ENCODE results near the gene NCF1. TPM values are rescaled to one million over a fixed set of nuclear protein-coding genes. Genes with fewer than 3 reads are reported as not detected.
"Not testable (repeated sequence)": the region's sequence is repeated elsewhere in the genome, so short reads cannot be mapped to it uniquely, and the experiment has no call there.

NCF1 gene
- total RNA-seq = under 1 TPM in 1 of 2 donors, not detected in 1; 0.37 TPM
- 0.14 TPM for polyA plus RNA-seq (2013, experiment 1 of 2)
- polyA plus RNA-seq (2013, experiment 2 of 2) = not detected
- long read RNA-seq, experiment 1, partial matches to known transcripts = 1 of 1 reads
- long read RNA-seq, experiment 1, other reads (novel, unspliced or antisense) = 0 of 1 reads
- long read RNA-seq, experiment 2 = 0 reads
- long read RNA-seq, experiment 3, partial matches to known transcripts = 1 of 1 reads
- long read RNA-seq, experiment 3, other reads (novel, unspliced or antisense) = 0 of 1 reads
- long read RNA-seq, experiment 4 = 0 reads

- no CpG with 5 or more reads among the region's 21 CpGs for WGBS, 2 experiments (ENCODE audit: insufficient coverage in 1 of 2, insufficient read length in 1 of 2)
- not testable (repeated sequence) for H3K27me3 ChIP-seq (ENCODE audit: control insufficient read depth, insufficient read depth, low read length, poor library complexity, severe bottlenecking); H3K27ac Mint-ChIP-seq; H3K27ac ChIP-seq (ENCODE audit: low read depth, low read length); H3K9me3 Mint-ChIP-seq; H3K36me3 ChIP-seq (ENCODE audit: control insufficient read depth, insufficient read depth, low read length); H3K36me3 Mint-ChIP-seq (ENCODE audit: low read depth); H3K4me1 Mint-ChIP-seq; DNase-seq; H3K27me3 Mint-ChIP-seq (ENCODE audit: insufficient read depth); H3K9me3 ChIP-seq (ENCODE audit: control insufficient read depth, low read length); H3K4me3 ChIP-seq (ENCODE audit: low read length); H3K4me3 Mint-ChIP-seq; H3K9ac ChIP-seq (ENCODE audit: extremely low read depth, low read length, poor library complexity, severe bottlenecking); H3K4me1 ChIP-seq (ENCODE audit: control insufficient read depth, insufficient read depth, low read length)
Observed at GRCh38 chr7:74773760-74774750, at the start of gene NCF1. NCF1 (plus strand) TSS chr7:74774011; CDS start chr7:74774032, 21 bp downstream.

GRCh38 chr7:74725840-74726239, 48.0 kb upstream of the NCF1 start:
- H3K4me3 Mint-ChIP-seq = no peak overlapping the region
- TF ChIP-seq CTCF (conservative IDR thresholded peaks at IDR 0.05) = no peak

GRCh38 chr7:74726309-74727101, 47.3 kb upstream of the NCF1 start:
- Mint-ChIP-seq H3K27me3 (ENCODE audit: insufficient read depth) (no peaks in the 10 kb centered on the region), H3K4me3 (no peak overlapping the region), H3K36me3 (ENCODE audit: low read depth) (peaks cover 38% of the 10 kb centered on the region), H3K9me3 (no peaks in the 10 kb centered on the region), H3K27ac (no peak overlapping the region), H3K4me1 (no peaks in the 10 kb centered on the region)
- no peak for TF ChIP-seq CTCF (conservative IDR thresholded peaks at IDR 0.05)
- Histone ChIP-seq H3K9me3 (ENCODE audit: control insufficient read depth, low read length) (no peaks in the 10 kb centered on the region), H3K27me3 (ENCODE audit: control insufficient read depth, insufficient read depth, low read length, poor library complexity, severe bottlenecking) (no peaks in the 10 kb centered on the region), H3K36me3 (ENCODE audit: control insufficient read depth, insufficient read depth, low read length) (peaks cover 47% of the 10 kb centered on the region), H3K4me3 (ENCODE audit: low read length) (no peak overlapping the region), H3K9ac (ENCODE audit: extremely low read depth, low read length, poor library complexity, severe bottlenecking) (no peak overlapping the region), H3K27ac (ENCODE audit: low read depth, low read length) (no peak overlapping the region), H3K4me1 (ENCODE audit: control insufficient read depth, insufficient read depth, low read length) (no peaks in the 10 kb centered on the region)
- 96 to 97% methylated on average over 6 to 8 of the region's 8 CpGs for WGBS, 2 experiments (ENCODE audit: insufficient coverage in 1 of 2, insufficient read length in 1 of 2)
- DNase-seq = no peak

More at GRCh38 chr7:74725840-74726239, 48.0 kb upstream of the NCF1 start:
- no peak overlapping the region for H3K27ac ChIP-seq (ENCODE audit: low read depth, low read length)
- H3K4me1 Mint-ChIP-seq = no peaks in the 10 kb centered on the region
- peak overlapping the region; percentile 42 for H3K27ac Mint-ChIP-seq
- peaks cover 36% of the 10 kb centered on the region for H3K36me3 Mint-ChIP-seq (ENCODE audit: low read depth)
- WGBS, 2 experiments (ENCODE audit: insufficient coverage in 1 of 2, insufficient read length in 1 of 2) = no CpG with 5 or more reads among the region's 1 CpG
- H3K9me3 ChIP-seq (ENCODE audit: control insufficient read depth, low read length) = no peaks in the 10 kb centered on the region
- no peaks in the 10 kb centered on the region for H3K4me1 ChIP-seq (ENCODE audit: control insufficient read depth, insufficient read depth, low read length)
- no peak for DNase-seq
- H3K4me3 ChIP-seq (ENCODE audit: low read length) = no peak overlapping the region
- peaks cover 52% of the 10 kb centered on the region for H3K36me3 ChIP-seq (ENCODE audit: control insufficient read depth, insufficient read depth, low read length)
- no peaks in the 10 kb centered on the region for H3K27me3 Mint-ChIP-seq (ENCODE audit: insufficient read depth)
- no peaks in the 10 kb centered on the region for H3K27me3 ChIP-seq (ENCODE audit: control insufficient read depth, insufficient read depth, low read length, poor library complexity, severe bottlenecking)
- no peaks in the 10 kb centered on the region for H3K9me3 Mint-ChIP-seq
- H3K9ac ChIP-seq (ENCODE audit: extremely low read depth, low read length, poor library complexity, severe bottlenecking) = no peak overlapping the region

- H3K36me3 Mint-ChIP-seq (ENCODE audit: low read depth) = peaks cover 24% of the 10 kb centered on the region
- WGBS, 2 experiments (ENCODE audit: insufficient coverage in 1 of 2, insufficient read length in 1 of 2) = no CpG with 5 or more reads among the region's 10 CpGs
Observed at GRCh38 chr7:74728686-74729085, 45.1 kb upstream of the NCF1 start.

GRCh38 chr7:74730186-74730585, 43.6 kb upstream of the NCF1 start:
- H3K4me3 Mint-ChIP-seq; H3K9ac ChIP-seq (ENCODE audit: extremely low read depth, low read length, poor library complexity, severe bottlenecking); H3K9me3 Mint-ChIP-seq; H3K4me3 ChIP-seq (ENCODE audit: low read length); H3K27ac ChIP-seq (ENCODE audit: low read depth, low read length); H3K27ac Mint-ChIP-seq; H3K4me1 ChIP-seq (ENCODE audit: control insufficient read depth, insufficient read depth, low read length); H3K27me3 ChIP-seq (ENCODE audit: control insufficient read depth, insufficient read depth, low read length, poor library complexity, severe bottlenecking); H3K9me3 ChIP-seq (ENCODE audit: control insufficient read depth, low read length); H3K4me1 Mint-ChIP-seq; DNase-seq; H3K27me3 Mint-ChIP-seq (ENCODE audit: insufficient read depth): not testable (repeated sequence)
- no CpG with 5 or more reads among the region's 5 CpGs for WGBS, 2 experiments (ENCODE audit: insufficient coverage in 1 of 2, insufficient read length in 1 of 2)
- H3K36me3 Mint-ChIP-seq (ENCODE audit: low read depth) = peaks cover 22% of the 10 kb centered on the region
- H3K36me3 ChIP-seq (ENCODE audit: control insufficient read depth, insufficient read depth, low read length) = peaks cover 21% of the 10 kb centered on the region

More at GRCh38 chr7:74728686-74729085, 45.1 kb upstream of the NCF1 start:
- H3K27me3 Mint-ChIP-seq (ENCODE audit: insufficient read depth); H3K4me3 Mint-ChIP-seq; DNase-seq; H3K4me1 Mint-ChIP-seq; H3K9me3 Mint-ChIP-seq; H3K9ac ChIP-seq (ENCODE audit: extremely low read depth, low read length, poor library complexity, severe bottlenecking); H3K27ac ChIP-seq (ENCODE audit: low read depth, low read length); H3K4me1 ChIP-seq (ENCODE audit: control insufficient read depth, insufficient read depth, low read length); H3K27me3 ChIP-seq (ENCODE audit: control insufficient read depth, insufficient read depth, low read length, poor library complexity, severe bottlenecking); H3K4me3 ChIP-seq (ENCODE audit: low read length); H3K27ac Mint-ChIP-seq; H3K9me3 ChIP-seq (ENCODE audit: control insufficient read depth, low read length): not testable (repeated sequence)
- peaks cover 32% of the 10 kb centered on the region for H3K36me3 ChIP-seq (ENCODE audit: control insufficient read depth, insufficient read depth, low read length)
